NCI-H2227 treated with DMSO at 0.1 percent for 48 hours (cell line): Measurements from ENCODE around the gene CADPS2.

Source experiments
- DNase-seq: peaks from one replicate; lab custom pipeline; 2025; lab: John Stamatoyannopoulos, UW

The CADPS2 gene

DNA sequence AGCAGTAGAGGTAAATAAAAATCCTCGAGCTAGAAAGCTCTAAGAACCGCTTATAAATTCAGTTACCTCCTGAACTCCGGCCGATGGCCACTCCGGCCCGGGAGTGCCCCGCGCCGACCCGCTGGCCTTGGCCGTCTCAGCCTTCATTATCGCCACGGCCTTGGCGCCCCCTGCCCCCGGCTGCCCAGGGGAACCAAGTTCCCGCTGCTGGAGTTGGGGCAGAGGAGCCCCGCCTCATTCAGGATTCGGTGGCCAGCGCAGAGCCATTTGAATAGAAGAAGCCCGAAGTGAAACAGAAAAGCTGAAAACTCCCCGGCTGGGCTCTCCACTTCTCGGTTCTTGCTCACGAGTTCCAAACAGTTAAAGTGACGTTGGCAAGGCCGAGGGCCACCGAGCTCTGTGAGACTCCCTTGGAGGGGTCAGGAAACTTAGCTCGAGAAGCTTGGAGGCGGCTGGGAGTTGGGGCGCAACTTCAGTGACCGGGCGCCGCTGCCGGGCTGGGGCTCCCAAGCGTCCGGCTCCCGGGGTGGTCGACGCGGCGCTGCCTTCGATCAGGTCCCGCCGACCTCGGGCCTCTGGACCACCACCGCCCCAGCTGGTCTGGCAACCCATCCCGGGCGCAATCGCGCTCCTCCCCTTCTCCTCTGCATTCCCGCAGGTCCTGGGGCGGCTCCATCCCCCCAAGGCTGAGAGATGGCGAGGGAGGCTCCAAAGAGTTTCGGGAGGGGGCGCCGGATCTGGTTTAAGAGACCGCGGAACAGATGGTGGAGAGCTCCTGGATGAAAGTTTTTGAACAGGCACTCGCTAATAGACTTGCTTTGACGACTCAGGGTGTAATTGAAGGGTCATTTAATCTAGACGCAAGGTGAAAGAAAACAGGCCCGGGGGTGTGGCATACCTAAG, 575.9 kb downstream of the CADPS2 start:
- DNase-seq = no peak

DNA sequence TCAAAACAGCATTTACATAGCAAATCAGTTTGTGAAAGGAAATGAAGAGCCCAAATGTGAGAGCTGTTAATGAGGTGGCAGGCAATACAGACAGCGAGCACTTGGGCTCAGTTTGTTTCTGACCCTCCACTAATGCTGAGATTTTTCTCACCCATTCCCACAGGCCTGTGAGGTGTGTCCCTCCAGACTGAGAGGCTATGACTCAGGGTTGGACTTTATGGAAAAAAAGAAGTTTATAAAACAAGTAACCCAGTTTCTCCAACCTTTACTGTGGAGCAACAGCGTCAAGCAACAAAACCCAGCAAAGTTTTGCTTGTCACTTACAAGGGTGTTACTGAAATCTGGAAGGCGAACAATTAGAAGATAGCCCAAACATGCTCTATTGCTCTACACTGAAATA, 576.8 kb downstream of the CADPS2 start:
- no peak for DNase-seq

DNA sequence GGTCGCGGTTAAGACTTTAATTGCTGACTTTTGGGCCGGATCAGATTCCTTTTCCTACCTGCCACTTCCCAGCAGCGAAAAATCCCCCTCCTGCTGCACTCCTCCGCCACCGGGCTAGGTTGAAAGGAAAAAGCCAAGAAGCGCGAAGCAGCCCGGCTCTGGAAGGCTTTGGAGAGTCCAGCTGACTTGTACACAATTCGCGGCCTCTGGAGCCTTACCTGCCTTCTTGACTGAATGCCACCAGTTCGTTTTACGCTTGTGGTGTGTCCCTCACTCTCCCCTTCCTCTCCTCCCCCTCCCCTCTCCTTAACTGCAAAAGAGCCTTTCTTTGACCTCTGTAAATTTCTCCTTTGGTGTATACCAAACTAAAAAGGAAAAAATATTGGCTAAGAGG, 579.0 kb downstream of the CADPS2 start:
- DNase-seq = no peak

DNA sequence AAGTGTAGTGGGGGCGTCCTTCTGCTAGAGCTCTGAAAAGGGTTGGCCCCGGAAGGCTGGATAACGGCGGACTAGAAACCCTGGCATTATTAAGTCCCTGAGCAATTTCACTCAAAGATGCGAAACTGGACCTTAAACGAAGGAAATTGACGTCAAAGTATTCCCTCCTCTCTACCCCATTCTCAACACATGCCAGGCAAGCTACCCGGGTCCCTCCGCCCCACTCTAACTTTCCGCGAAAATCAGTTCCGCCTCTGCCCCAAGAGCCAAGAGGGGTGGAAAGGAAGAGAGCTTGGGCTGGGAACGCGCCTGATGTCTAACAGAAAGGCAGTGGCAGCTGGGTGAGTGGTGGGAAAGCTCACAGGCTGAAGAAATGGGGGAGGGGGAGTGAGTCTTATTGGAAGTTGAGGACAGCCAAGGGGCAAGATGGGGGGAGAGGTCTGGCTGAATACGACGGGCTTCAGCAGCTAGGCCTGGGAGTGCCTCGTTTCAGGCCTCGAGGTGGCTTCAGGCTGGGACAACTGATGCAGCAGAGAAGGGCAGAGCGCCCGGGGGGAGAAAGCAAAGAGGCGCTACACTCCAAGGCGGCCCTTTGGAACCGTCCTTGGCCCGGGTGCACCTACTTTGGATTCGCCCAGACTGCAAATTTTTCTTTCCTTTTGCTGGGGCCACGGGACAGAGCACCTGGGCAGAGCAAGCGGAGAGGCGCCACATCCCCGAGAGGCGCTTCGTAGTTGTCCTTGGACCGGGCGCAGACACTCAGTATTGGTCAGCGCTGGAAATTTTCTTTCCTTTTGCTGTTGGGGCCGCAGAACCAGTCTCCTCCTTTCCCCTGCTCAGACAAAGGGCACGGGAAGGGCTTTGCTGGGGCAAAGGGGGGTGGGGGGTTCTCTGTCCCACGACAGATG, 579.7 kb downstream of the CADPS2 start:
- no peak for DNase-seq

DNA sequence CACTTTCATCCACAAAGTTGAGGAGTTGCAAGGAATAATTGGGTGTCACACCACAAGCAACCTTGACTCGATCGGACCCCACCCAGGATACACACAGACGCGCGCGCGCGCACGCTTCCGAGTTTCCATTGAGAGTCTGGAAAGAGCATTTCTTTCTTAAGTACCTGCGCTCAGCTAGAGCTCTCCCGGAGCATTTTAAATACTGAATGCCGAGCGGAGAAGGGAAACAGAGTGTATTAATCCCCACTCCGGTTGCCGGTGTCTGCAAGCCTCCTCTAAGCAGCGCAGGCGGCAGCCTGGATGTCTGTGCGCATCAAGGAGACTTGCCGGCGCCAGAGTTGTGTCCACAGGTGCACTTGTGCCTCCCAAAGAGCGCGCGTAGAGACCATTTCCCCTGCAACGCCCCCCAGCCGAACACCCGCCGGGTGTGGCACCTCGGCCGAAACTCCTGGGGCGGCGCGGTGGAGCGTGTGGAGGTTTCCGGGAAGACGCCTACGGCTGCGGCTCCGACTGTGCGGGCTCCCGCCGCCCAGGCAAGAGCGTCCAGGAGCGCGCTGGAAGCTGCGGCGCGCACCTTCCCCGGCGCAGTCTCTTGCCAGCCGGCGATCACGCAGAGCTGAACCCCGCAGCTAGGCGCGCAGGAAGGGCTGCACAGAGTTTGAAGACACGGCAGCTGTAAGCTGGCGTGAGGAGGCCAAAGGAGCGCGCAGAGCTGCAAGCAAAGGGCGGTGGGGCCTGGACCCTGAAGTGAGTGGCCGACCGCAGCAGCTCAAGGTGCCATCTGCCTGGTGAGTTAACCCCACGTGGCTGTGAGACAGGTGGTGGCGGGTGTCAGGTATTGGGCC, 580.6 kb downstream of the CADPS2 start:
- peak; percentile 23 for DNase-seq

DNA sequence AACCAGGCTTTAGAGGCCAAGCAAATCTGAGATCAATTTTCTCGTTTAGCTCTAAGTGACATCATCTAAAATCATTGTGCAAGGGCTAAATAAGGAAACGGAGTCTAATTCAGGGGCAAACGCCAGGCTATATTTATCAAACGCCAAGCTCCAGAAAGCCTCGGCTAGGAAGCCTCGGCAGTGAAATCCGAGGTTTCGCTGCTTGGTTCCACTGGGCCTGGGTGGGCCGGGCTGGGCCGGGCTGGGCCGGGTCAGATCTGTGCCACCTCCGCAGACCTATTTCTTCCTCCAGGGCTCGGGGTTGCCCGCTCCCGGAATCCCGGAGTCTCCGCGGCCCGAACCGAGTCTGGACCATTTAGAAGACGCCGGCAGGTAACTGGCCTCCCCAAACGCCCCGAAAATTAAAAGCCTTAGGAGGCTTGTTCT, 581.3 kb downstream of the CADPS2 start:
- no peak for DNase-seq

DNA sequence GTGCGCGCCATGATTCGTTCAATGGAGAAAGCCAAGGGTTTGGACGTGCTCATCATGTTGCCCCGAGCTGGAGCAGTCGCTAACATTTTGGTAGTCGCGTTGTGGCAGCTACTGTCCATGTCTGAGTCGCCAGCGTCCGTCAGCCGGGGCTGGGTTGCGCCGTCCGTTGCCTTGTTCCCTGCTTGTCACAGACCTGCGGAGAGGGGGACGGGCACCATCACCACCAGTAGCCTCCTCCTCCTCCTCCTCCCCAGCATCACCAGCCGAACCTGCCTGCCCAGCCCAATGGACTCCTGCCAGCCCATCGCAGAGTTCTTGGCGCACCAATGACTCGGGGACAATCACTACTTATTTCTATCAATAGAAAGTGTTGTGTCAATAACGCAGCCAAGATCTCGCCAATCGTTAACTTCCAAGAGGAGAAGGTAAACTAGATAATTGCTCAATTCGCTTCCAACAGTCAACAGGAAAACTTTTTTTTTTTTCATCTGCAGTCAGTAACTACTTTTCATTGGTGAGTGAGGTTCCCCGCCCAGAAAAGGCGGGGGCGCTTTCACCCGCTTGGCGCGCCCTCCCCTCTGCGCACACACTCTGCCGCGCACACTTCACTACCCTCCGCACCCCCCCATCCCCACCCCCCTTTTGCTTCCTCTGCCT, 581.8 kb downstream of the CADPS2 start, which contains the start of gene FEZF1:
FEZF1 (minus strand) TSS at position 432 of the 657 bp plus-strand sequence; CDS start at position 119, 313 bp downstream.
- no peak for DNase-seq

DNA sequence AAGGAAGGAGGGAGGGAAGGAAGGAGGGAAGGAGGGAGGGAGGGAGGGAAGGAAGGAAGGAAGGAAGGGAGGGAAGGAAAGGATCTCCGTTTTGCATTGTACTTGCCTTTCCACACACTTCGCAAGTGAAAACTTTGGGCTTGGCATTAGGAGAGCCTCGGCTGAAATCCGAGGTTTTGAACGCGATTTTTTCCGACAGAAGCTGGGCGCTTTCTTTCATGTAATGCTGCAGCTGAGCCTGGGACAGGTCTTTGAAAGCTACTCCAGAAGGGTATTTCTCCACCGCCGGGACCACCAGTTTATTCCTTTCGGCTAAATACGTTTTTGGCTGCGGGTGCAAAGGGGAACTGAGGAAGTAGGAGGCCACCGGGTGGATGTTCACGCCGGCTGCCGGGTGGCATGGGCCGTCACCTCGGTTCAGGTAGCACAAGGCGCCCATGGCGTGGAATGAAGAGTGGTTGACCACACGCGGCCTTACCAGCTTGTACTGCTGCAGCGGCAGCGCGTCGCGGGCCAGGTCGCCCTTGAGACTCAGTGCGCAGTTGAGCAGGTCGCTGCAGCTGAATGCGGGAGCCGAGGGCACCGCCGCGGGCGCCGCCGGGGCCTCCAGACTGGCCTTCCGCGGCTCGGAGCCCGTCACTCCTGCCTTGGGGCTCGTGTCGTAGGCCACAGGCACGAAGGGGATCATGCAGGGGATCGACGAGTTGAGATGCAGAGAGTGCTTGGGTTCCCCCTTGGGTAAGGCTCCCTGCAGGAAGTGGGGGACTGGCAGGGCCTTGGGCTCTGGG, 582.5 kb downstream of the CADPS2 start:
- no peak for DNase-seq

DNA sequence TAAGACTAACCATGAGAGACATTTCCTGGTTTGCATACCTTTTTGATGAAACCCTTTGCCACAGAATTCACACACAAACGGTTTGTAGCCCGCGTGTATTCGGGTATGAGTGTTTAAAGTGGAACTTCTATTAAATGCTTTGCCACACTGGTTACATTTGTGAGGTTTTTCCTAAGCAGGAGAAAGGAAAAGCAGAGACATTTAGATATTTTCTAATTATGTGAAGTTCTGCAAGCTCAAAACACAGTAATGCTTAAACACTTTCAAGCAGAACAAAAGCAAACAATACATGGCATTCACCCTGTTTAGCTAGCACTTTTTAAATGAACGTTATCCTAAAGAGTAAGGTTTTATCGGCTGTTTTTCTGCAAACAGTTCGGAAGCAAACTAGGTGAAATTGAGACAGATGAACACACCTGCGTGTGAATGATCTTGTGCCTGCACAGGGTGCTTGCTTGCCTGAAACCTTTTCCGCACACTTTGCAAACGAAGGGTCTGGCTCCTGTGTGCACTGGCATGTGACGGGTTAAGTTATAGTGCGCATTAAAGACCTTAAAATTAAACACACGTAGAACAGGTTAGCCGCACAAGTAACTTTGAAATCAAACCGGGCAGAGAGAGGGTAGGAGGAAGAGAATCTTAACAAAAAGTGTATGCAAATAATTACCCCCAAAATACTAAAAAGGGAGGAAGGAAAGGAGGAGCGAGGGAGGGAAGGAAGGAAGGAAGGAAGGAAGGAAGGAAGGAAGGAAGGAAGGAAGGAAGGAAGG, 583.3 kb downstream of the CADPS2 start:
- no peak for DNase-seq

DNA sequence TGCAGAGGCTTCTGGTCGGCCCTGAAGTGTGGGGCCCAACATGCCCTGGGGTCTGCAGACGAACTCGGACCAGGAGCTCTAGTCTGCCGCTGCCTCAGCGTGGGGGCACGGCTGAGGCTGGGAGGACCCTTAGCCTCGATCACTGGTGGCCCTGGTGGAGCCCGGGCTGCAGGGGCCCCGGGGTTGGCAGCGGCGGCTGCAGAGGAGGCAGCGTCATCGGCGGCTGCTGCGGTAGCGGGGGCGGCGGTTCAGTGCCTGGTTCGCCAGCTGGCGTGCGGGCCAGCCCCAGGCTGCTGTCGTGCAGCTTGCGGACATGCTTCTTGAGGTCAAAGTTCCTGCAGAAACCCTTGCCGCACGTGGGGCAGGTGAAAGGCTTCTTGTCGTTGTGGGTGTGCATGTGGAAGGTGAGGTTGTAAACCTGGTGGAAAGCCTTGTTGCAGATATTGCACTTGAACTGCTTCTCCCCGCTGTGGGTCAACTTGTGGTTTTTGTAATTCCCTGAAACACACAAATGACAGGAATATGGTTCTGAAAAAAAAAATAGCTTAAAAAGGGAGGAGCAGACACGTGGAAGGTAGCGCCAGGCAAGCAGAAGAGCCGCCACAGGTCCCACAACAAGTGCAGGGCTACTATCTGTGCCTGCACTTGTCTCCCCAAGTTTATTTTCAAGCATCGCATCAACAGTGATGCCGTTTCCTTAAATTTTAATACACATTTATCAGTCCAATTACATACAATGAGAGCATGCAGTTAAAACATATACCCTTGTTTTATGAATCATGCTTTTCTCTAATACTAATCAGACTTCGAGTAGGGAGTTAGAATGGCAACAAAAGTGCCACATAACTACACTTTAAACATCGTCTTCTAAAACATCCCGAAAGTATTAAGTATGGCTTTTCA, 584.2 kb downstream of the CADPS2 start:
- no peak for DNase-seq

DNA sequence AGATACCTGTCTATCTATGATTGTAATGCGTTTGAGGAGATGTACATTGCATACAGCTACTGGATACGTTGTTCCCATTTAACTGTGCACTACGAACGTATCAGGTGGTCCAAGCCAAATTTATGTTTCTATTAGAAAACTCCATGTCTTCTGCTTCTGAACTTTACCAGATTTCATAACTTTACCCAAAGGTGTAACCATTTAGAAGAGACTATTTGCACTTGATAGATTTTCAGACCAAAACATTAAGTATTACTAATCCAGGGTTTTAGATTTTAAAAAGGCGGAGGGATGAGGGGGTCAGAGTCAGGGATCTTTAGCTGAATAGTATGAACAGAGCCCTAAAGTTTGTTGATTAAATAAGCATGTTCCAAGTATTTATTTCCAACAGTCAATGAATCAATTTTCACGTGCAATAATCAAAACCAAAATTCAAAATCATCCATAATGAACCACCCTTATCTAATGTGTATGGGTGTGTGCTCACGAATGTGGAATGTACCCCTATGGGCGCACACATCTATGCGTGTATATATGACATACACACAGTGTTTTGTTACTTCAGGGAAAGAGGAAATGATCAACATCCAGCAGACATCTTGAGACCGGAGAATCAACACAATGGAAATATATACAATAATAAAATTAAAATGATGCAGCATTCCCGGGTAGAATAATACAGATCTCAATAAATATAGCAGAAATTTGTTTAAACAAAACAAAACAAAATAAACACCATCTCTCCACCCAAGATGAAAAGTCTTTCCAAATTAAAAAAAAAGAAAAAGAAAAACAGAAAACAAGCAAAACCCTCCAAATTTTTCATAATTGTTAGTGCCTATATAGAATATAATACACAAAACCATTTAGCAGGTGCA, 585.1 kb downstream of the CADPS2 start:
- no peak for DNase-seq

DNA sequence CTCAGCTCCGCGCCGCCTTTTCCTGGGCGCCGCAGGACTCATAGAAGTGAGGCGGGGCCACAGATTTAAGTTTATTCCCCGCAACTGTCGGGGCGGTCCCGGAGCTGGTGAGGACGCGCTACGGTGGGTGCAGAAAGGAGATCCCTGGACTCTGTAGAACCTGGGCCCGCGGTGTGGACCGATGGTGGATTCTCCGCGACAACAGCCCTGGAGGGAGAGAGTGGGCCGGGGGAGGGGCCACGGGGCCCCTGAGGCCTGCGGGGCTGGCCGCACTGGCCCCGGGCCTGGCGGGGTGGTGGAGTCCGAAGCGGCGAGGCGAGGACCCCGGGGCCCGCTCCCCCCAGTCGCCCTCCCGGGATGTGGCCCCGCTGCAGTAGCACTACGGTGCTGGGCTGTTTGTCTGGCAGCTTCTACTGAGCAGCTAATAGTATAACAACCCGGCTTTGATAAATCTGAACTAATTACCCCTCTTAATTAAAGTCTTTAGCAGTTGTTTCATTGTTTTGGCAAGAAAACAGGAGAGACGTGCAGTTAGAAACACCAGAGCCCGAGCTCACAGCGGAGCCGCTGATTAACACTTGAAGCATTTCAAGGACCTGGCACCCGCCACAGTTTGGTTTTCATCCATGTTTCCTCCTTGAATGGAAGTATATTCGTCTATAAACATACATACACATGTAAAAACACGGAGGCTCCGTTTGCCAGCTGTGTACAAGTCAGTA, 585.9 kb downstream of the CADPS2 start:
- DNase-seq = no peak

DNA sequence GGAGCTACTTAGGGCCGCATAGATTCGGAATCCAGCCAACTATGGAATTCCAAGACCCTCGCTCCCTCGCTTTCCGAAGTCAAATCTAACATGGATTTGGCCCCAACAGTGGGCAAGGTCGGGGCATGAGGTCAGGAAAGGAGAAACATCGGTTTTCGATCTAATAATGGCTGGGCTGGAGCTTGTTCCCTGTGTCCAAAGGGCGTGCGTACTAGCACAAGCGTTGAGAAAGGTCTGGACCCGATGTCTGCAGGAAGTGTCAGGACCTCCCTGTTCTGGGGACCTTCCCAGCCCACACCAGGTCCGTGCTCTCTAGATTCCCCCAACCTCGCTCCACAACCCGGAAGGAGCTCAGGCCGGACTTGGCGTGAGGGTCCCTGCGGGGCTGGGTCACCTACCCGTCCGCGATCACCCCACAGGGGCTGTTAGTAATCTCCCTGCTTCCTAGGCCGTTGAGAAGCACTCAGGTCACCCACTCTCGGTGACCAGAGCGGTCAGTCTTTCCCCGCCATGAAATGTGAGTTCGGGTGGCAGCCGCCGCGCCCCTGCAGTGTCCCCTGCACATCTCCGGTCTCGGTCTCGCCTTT, 586.5 kb downstream of the CADPS2 start:
- DNase-seq = no peak

DNA sequence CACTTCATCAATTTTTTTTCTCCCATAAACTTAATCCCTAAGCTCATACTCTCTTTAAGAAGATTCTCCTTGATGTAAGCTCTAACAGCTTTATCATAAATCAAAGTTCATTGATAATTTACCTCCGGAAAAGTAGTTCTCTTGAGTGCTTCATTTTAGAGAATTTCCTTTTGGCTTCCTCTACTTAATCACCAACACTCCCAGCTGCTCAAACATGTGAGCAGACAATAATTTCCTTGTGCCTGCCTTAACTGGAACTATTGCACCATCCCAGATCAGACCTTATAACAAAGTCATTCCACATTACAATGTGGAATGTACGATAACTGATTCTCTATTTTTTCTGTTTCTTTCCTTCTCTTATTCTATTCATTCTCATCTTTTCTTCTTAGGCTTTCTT, 587.6 kb downstream of the CADPS2 start:
- DNase-seq = no peak

DNA sequence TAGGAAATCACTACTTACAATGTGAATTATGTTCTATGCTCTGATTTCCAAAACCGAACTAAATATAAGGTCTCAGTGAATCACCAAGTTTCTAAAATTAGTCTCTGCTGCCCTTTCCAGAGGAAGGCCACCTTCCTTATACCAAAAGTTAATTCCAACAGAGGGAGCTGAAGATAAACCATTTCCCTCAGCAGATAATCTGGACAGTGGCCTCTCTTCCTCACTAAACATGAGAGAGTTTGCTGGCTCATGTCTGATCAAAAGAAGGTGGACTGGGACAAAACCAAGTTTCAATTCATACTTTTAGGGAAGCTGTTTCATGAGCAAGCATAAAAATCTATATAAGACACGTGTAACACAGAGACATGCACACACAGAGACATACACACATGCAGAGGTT, 588.1 kb downstream of the CADPS2 start:
- DNase-seq = no peak

DNA sequence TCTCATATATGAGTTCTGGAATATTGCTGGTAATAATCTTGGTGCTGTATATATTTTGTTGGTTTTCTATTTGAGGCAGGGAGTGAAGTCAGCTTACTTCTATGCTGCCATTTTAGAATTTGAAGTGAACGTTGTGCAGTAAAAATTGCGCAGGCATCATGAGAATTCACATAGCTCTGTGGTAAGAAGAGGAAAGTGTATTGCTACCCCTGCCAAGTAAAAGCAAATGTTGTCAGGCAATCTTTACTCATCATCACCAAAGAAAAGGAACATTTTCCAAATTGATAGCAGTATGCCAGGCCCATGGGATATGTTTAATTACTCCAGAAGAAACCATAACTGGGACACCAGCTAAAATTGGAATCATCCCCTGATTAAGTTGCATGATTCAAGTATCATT, 595.1 kb downstream of the CADPS2 start:
- no peak for DNase-seq

DNA sequence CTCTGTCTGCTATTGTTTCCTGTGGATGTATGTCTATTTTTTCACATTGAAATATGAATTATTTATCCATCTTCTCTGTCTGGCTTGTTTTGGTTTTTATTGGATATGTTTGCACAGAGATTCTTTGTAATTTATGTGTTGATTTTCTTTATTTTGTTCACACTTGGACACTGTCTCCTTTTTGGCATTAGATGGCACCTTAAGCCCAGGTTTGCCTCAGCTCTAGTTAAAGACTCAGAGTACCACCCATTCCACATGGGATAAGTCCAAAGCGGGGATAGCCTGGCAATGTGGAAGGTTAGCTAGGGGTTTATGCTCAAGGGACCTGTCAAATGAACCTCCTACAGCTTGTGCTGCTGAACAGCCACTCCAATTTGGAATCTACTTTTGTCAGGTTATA, 595.8 kb downstream of the CADPS2 start:
- DNase-seq = no peak
